ENCODE measurements around the gene RPS6KC1. TPM values are rescaled to one million over a fixed set of nuclear protein-coding genes. Genes with fewer than 3 reads are reported as not detected.
"Not testable (repeated sequence)": the region's sequence is repeated elsewhere in the genome, so short reads cannot be mapped to it uniquely, and the experiment has no call there.

RPS6KC1 gene
- total RNA-seq, 3 donors from 2014 or later (not counting 1 experiment from before 2014, with no cell fraction given), result 19.6 to 32.7 (median 24.1) TPM

DNA sequence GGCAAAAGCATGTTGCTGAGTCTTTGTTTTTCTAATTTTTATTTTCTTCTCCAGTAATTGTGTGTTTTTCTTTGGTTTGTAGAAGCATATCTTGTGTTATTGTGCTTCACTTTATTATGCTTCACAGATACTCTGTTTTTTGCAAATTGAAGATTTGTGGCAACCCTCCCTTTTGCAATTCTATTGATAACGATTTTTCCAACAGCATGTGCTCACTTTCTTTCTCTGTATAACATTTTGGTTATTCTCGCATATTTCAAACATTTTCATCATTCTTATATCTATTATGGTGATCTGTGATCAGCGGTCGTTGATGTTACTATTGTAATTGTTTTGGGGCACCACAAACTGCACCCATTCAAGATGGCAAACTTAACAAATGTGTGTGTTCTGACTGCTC lies 31.6 kb upstream of the RPS6KC1 start:
- Mint-ChIP-seq H3K36me3 (no peaks in the 10 kb centered on the region), H3K27me3 (ENCODE audit: low read depth in 2 of 2) (peaks cover 3 to 23% of the 10 kb centered on the region in 2 donors), H3K4me1 (peaks cover 0 to 14% of the 10 kb centered on the region in 2 donors), H3K27ac (no peak overlapping the region), H3K9me3 (no peaks in the 10 kb centered on the region), H3K4me3 (no peak overlapping the region)
- Histone ChIP-seq H3K27ac (ENCODE audit: low read length) (no peak overlapping the region), H3K36me3 (ENCODE audit: control insufficient read depth, insufficient read depth, low read length) (no peaks in the 10 kb centered on the region), H3K4me1 (ENCODE audit: control insufficient read depth, insufficient read depth, low read length) (peaks cover 11% of the 10 kb centered on the region), H3K9me3 (ENCODE audit: control insufficient read depth, insufficient read depth, low read length) (no peaks in the 10 kb centered on the region), H3K27me3 (ENCODE audit: control insufficient read depth, insufficient read depth, low read length) (no peaks in the 10 kb centered on the region), H3K4me3 (ENCODE audit: low read length) (no peak overlapping the region)
- intact Hi-C loops (cut with micrococcal nuclease), result no loop called here
- 100% methylated on average over 3 of the region's 4 CpGs for WGBS (ENCODE audit: insufficient coverage)
- ATAC-seq (no peak), DNase-seq (no peak)
- TF ChIP-seq, protein P1, sequence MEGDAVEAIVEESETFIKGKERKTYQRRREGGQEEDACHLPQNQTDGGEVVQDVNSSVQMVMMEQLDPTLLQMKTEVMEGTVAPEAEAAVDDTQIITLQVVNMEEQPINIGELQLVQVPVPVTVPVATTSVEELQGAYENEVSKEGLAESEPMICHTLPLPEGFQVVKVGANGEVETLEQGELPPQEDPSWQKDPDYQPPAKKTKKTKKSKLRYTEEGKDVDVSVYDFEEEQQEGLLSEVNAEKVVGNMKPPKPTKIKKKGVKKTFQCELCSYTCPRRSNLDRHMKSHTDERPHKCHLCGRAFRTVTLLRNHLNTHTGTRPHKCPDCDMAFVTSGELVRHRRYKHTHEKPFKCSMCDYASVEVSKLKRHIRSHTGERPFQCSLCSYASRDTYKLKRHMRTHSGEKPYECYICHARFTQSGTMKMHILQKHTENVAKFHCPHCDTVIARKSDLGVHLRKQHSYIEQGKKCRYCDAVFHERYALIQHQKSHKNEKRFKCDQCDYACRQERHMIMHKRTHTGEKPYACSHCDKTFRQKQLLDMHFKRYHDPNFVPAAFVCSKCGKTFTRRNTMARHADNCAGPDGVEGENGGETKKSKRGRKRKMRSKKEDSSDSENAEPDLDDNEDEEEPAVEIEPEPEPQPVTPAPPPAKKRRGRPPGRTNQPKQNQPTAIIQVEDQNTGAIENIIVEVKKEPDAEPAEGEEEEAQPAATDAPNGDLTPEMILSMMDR (IDR thresholded peaks at IDR 0.05), result no peak

GRCh38 chr1:213020016-213020415 lies 31.0 kb upstream of the RPS6KC1 start:
- Histone ChIP-seq H3K9me3 (ENCODE audit: control insufficient read depth, insufficient read depth, low read length) (no peaks in the 10 kb centered on the region), H3K27me3 (ENCODE audit: control insufficient read depth, insufficient read depth, low read length) (no peaks in the 10 kb centered on the region), H3K4me1 (ENCODE audit: control insufficient read depth, insufficient read depth, low read length) (peaks cover 6% of the 10 kb centered on the region), H3K27ac (ENCODE audit: low read length) (no peak overlapping the region), H3K36me3 (ENCODE audit: control insufficient read depth, insufficient read depth, low read length) (no peaks in the 10 kb centered on the region), H3K4me3 (ENCODE audit: low read length) (no peak overlapping the region)
- no peaks in the 10 kb centered on the region for H3K9me3 Mint-ChIP-seq
- DNase-seq (no peak), ATAC-seq (no peak)
- no peak overlapping the region for H3K27ac Mint-ChIP-seq
- 100% methylated on average over 3 of the region's 3 CpGs for WGBS (ENCODE audit: insufficient coverage)
- H3K4me3 Mint-ChIP-seq, result no peak overlapping the region
- TF ChIP-seq, protein P1 (IDR thresholded peaks at IDR 0.05), result no peak
- H3K27me3 Mint-ChIP-seq (ENCODE audit: low read depth in 2 of 2), result peaks cover 3 to 23% of the 10 kb centered on the region in 2 donors
- intact Hi-C loops (cut with micrococcal nuclease), result no loop called here
- no peaks in the 10 kb centered on the region for H3K36me3 Mint-ChIP-seq
- H3K4me1 Mint-ChIP-seq, result peaks cover 0 to 8% of the 10 kb centered on the region in 2 donors

DNA sequence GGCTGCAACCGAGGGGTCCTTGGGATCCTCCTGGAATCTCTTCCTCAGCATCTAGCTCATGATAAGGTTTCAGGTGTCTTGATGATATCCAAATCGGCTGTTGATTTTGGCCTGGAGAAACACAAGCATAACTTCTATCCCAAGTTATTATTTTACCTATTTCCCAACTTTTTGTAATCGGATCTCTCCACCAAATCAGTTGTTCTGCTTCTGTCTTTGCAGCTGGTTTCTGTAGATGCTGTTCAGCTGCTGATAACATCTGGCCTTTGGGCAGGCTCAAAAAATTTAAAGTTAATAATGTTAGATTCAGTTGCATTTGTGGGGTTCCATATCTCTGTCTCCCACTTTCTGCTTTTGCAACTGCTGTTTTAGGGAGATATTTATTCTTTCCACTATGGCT lies 24.0 kb upstream of the RPS6KC1 start:
- H3K9me3 ChIP-seq (ENCODE audit: control insufficient read depth, insufficient read depth, low read length); H3K4me3 ChIP-seq (ENCODE audit: low read length); H3K27ac ChIP-seq (ENCODE audit: low read length); H3K36me3 ChIP-seq (ENCODE audit: control insufficient read depth, insufficient read depth, low read length); DNase-seq; intact Hi-C loops (cut with micrococcal nuclease); H3K4me1 Mint-ChIP-seq; H3K27me3 ChIP-seq (ENCODE audit: control insufficient read depth, insufficient read depth, low read length); H3K4me3 Mint-ChIP-seq; H3K27ac Mint-ChIP-seq; H3K36me3 Mint-ChIP-seq; H3K4me1 ChIP-seq (ENCODE audit: control insufficient read depth, insufficient read depth, low read length); ATAC-seq; H3K9me3 Mint-ChIP-seq: not testable (repeated sequence)
- whole genome bisulfite sequencing (ENCODE audit: insufficient coverage), result 73% methylated on average over 2 of the region's 3 CpGs
- H3K27me3 Mint-ChIP-seq (ENCODE audit: low read depth in 2 of 2), result peaks cover 25 to 36% of the 10 kb centered on the region in 2 donors

DNA sequence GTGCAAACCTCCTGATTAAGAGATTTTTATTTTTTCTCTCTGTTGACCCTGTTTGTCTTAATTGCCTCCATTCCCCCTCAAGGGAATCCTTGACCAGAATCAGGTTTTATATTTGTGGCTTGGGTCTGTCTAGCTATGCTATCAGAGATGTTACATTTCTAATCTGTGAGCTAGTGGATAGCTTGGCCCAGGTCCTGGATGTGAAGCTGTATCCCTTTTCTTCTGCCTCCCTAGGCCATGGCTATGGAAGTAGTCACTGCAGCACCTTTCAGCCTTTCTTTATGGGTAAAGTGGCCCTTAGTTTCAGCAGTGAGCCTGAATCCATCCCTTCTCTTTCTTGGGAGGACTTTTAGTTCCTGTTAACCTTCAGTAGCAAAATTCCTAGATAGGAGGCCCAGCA lies 18.4 kb upstream of the RPS6KC1 start:
- peaks cover 29 to 35% of the 10 kb centered on the region in 2 donors for H3K27me3 Mint-ChIP-seq (ENCODE audit: low read depth in 2 of 2)
- H3K4me3 Mint-ChIP-seq, result no peak overlapping the region
- no peak overlapping the region for H3K27ac Mint-ChIP-seq

More for the DNA sequence above, 18.4 kb upstream of the RPS6KC1 start:
- no peak for ATAC-seq
- H3K27me3 ChIP-seq (ENCODE audit: control insufficient read depth, insufficient read depth, low read length), result peaks cover 3% of the 10 kb centered on the region
- peaks cover 5% of the 10 kb centered on the region in 2 donors for H3K4me1 Mint-ChIP-seq
- H3K36me3 Mint-ChIP-seq, result no peaks in the 10 kb centered on the region
- intact Hi-C loops (cut with micrococcal nuclease), result no loop called here
- no peaks in the 10 kb centered on the region for H3K9me3 ChIP-seq (ENCODE audit: control insufficient read depth, insufficient read depth, low read length)
- H3K4me1 ChIP-seq (ENCODE audit: control insufficient read depth, insufficient read depth, low read length), result no peaks in the 10 kb centered on the region
- no peaks in the 10 kb centered on the region for H3K9me3 Mint-ChIP-seq
- no peaks in the 10 kb centered on the region for H3K36me3 ChIP-seq (ENCODE audit: control insufficient read depth, insufficient read depth, low read length)
- DNase-seq, result no peak
- TF ChIP-seq, protein P1 (IDR thresholded peaks at IDR 0.05), result no peak
- no peak overlapping the region for H3K4me3 ChIP-seq (ENCODE audit: low read length)
- no peak overlapping the region for H3K27ac ChIP-seq (ENCODE audit: low read length)

Data from natural killer cell (primary cell).